PFSK-1 (cell line): ENCODE data around the gene ZNF777.

Source experiments
- SIN3A ChIP-seq: IDR thresholded peaks from 2 replicates; pipeline ENCODE4 v1.6.1; 2012; ENCODE audit warnings: mild to moderate bottlenecking, low read length, moderate library complexity, borderline replicate concordance; ENCODE audit not compliant: insufficient read depth
- TAF1 ChIP-seq: IDR thresholded peaks from 2 replicates; pipeline ENCODE4 v1.6.1; 2012; ENCODE audit warnings: low read length, control low read depth, borderline replicate concordance; ENCODE audit not compliant: insufficient read depth

DNA sequence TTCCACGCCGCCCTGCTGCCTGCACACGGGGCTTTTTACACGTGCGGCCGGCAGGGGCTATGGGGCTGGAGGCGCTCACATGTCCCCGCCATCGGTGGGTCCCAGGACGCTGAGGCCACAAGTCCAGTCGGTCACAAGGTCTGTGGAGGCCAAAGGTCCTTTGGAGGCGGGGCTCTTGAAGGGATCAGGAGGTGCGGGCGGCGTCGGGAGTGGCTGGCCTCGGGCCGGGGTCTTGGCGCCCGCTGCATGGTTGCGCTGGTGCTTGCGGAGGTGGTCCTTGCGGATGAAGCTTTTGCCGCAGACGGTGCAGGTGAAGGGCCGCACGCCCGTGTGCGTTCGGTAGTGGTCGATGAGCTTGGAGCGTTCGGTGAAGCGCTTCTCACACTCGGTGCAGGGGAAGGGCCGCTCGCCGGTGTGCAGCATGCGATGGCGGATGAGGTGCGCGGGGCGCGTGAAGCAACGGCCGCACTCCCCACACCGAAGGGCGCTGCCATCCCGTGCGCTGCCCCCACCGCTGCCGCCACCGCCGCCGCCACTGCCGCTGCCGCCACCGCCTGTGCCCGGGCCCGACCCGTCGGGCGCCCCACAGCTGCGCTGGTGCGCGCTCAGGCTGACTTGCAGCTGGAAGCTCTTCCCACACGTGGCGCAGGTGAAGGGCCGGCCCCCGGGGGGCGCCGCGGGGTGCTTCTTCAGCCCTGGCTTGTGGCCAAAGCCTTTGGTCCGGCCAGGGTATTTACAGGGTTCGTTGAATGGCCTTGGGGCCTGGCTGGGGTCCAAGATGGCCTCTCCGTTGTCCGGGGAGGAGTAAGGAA, 13.7 kb upstream of the ZNF777 start:
- TF ChIP-seq SIN3A (no peak), TAF1 (no peak)
